ENCODE measurements around the gene ADAM12. TPM values are rescaled to one million over a fixed set of nuclear protein-coding genes. Genes with fewer than 3 reads are reported as not detected.

Gene ADAM12
- total RNA-seq, 1 donor from 2014 or later: not detected

DNA sequence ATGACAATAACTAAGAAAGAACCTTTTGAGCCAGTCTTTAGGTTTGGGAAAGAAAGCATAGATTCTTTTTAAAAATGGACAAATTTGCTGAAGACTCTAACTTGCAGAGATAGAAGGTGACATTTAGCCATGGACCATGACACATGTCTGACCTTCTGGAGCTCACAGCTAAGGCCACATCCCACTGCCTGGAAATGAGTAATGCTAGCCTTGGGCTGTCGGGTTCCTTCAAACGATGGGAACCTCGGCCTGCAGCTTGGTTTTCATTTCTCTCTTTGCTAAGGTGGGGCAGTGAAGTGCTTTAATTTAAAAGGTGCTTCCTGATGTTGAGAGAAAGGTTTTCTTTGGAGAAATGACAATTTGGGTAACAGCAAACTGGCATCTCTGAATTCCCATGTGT, 268.7 kb downstream of the ADAM12 start:
- intact Hi-C loops (cut with DNase I): no loop called here
- Histone ChIP-seq H3K36me3 (no peaks in the 10 kb centered on the region), H3K27me3 (no peaks in the 10 kb centered on the region), H3K9me3 (peaks cover 0 to 5% of the 10 kb centered on the region in 2 donors), H3K4me1 (no peaks in the 10 kb centered on the region), H3K4me3 (no peak overlapping the region), H3K27ac (no peak overlapping the region)
- no peak for DNase-seq (ENCODE audit: low spot score in 2 of 2)
- TF ChIP-seq, protein P1, sequence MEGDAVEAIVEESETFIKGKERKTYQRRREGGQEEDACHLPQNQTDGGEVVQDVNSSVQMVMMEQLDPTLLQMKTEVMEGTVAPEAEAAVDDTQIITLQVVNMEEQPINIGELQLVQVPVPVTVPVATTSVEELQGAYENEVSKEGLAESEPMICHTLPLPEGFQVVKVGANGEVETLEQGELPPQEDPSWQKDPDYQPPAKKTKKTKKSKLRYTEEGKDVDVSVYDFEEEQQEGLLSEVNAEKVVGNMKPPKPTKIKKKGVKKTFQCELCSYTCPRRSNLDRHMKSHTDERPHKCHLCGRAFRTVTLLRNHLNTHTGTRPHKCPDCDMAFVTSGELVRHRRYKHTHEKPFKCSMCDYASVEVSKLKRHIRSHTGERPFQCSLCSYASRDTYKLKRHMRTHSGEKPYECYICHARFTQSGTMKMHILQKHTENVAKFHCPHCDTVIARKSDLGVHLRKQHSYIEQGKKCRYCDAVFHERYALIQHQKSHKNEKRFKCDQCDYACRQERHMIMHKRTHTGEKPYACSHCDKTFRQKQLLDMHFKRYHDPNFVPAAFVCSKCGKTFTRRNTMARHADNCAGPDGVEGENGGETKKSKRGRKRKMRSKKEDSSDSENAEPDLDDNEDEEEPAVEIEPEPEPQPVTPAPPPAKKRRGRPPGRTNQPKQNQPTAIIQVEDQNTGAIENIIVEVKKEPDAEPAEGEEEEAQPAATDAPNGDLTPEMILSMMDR (IDR thresholded peaks at IDR 0.05): no peak

DNA sequence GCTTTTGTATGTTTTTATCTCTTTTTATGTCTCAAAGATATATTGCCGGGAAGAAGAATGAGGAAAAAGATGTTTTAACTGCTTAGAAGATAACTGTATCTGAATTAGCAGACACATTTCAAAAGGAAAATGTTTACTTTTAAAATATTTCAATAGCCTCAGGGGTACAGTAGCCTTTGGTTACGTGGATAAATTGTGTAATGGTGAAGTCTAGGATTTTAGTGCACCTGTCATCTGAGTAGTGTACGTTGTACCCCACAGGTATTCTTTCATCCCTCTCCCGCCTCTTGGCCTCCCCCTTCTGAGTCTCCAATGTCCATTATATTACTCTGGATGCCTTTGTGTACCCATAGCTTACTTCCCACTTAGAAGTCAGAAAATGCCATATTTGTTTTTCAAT, 269.8 kb downstream of the ADAM12 start:
- Histone ChIP-seq H3K9me3 (peaks cover 0 to 5% of the 10 kb centered on the region in 2 donors), H3K27ac (no peak overlapping the region), H3K4me3 (no peak overlapping the region), H3K4me1 (no peaks in the 10 kb centered on the region), H3K27me3 (no peaks in the 10 kb centered on the region), H3K36me3 (no peaks in the 10 kb centered on the region)
- TF ChIP-seq, protein P1 (IDR thresholded peaks at IDR 0.05): no peak
- intact Hi-C loops (cut with DNase I): no loop called here
- DNase-seq (ENCODE audit: low spot score in 2 of 2): no peak

DNA sequence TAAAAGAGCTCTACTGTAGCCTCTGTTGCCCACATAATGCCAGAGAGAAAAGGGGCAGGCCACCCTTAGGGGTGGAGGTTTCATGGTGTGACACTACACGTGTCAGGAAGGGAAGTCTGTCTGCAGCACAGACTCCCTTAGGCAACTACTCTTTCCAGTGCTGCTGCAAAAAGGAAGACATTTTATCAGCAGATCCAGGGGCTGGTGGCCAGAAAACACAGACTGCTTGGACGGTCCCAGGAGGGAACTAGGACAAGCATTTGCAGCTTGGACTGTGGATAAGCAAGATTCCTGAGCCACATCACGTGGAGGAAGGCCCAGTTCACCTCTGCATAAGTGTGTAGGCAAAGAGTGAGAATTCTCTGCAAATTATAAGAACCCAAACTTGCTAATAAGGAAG, 271.1 kb downstream of the ADAM12 start:
- Histone ChIP-seq H3K27ac (no peak overlapping the region), H3K27me3 (no peaks in the 10 kb centered on the region), H3K4me3 (no peak overlapping the region), H3K4me1 (no peaks in the 10 kb centered on the region), H3K9me3 (peaks cover 0 to 5% of the 10 kb centered on the region in 2 donors), H3K36me3 (no peaks in the 10 kb centered on the region)
- peak in 1 of 2 donors; percentile 13 for DNase-seq (ENCODE audit: low spot score in 2 of 2)
- intact Hi-C loops (cut with DNase I): no loop called here
- TF ChIP-seq, protein P1 (IDR thresholded peaks at IDR 0.05): no peak

DNA sequence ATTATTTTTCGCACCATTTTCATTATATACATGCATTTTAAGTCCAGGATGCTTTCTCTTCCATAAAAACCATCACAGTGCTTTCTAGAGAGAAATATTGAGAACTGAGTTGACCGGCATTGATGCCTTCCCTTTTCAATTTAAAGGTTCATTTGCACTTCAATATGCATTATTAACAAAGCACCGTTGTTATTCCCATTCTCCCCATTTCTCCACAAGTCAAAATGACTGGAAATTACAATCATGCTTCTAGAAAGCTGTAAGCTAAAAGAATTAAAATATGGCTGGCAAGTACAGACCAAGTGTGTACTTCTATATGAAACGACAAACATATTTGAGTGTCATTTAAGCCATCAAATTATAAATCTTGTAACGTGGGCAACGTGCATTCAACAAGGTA, 272.4 kb downstream of the ADAM12 start:
- Histone ChIP-seq H3K27ac (no peak overlapping the region), H3K36me3 (no peaks in the 10 kb centered on the region), H3K4me1 (no peaks in the 10 kb centered on the region), H3K9me3 (peaks cover 0 to 5% of the 10 kb centered on the region in 2 donors), H3K27me3 (no peaks in the 10 kb centered on the region), H3K4me3 (no peak overlapping the region)
- no peak for DNase-seq (ENCODE audit: low spot score in 2 of 2)
- TF ChIP-seq, protein P1 (IDR thresholded peaks at IDR 0.05): no peak
- intact Hi-C loops (cut with DNase I): no loop called here

DNA sequence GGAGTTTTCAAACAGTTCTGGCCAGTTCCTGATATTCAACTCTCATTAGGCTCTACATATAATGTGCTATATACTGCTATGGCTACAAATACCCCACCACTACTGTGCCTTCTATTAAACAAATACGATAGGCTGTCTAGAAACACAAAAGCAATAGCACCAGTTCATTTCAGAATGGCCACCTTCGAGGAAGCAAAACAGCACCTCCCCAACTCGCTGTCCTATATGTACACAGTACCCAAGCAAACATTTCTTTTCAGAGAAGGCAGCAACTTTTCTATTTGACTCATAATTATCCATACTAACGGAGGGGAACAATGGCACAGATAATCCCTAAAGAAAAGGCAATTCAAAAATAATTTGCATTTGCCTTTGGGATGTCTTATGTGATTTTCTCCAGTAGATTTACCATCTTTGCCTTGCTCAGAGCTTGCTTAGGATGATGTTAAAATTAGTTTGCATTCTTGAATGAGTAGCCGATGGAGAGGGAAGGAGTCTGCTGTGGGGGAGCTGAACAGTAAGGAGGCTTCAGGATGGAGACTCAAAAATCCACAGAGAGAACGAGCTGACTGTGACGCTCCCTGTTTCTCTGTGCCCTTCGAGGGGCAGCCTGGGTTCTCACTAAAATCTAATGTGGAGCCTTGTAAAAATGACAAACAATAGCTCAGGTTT, 273.3 kb downstream of the ADAM12 start:
- intact Hi-C loops (cut with DNase I): no loop called here
- H3K27me3 ChIP-seq: no peaks in the 10 kb centered on the region
- TF ChIP-seq, protein P1 (IDR thresholded peaks at IDR 0.05): no peak
- peak in 1 of 2 donors; percentile 4 for DNase-seq (ENCODE audit: low spot score in 2 of 2)
- H3K9me3 ChIP-seq: peaks cover 0 to 5% of the 10 kb centered on the region in 2 donors
- no peak overlapping the region for H3K27ac ChIP-seq
- no peaks in the 10 kb centered on the region for H3K4me1 ChIP-seq
- H3K36me3 ChIP-seq: no peaks in the 10 kb centered on the region
- H3K4me3 ChIP-seq: no peak overlapping the region

Measured in ascending aorta (tissue), 2 donors.